RWPE2 (cell line): Measurements from ENCODE around the gene MMP7.
A peak's percentile ranks its signal among the peaks of the same experiment; 100 is the strongest.

Experiments used
- ATAC-seq: fragments of 200-7000 bp; cut with Tn5 transposase; 3 replicates; pipeline ENCODE4 v1.9.1; 2021; ENCODE audit warnings: low read depth
- DNase-seq: peaks from one replicate; pipeline ENCODE4 v3.0.0-alpha.2; 2020; ENCODE audit warnings: low spot score
- H3K27ac ChIP-seq: fragments of 450-650 bp; 2 replicates; pipeline ENCODE4 v1.5.1; 2017; ENCODE audit warnings: mild to moderate bottlenecking; ENCODE audit not compliant: poor library complexity, severe bottlenecking
- H3K27me3 ChIP-seq: fragments of 250-450 bp; sonication (Bioruptor Pico); 2 replicates; pipeline ENCODE4 v1.5.1; 2021; ENCODE audit warnings: mild to moderate bottlenecking, moderate library complexity; ENCODE audit not compliant: insufficient read depth, poor library complexity, severe bottlenecking
- H3K36me3 ChIP-seq: fragments of 250-450 bp; sonication (Bioruptor Pico); 2 replicates; pipeline ENCODE4 v1.5.1; 2020; ENCODE audit warnings: low read depth, mild to moderate bottlenecking, moderate library complexity
- H3K4me1 ChIP-seq: fragments of 250-450 bp; sonication (Bioruptor Pico); 2 replicates; pipeline ENCODE4 v1.5.1; 2021; ENCODE audit warnings: mild to moderate bottlenecking, moderate library complexity; ENCODE audit not compliant: insufficient read depth, poor library complexity, severe bottlenecking
- H3K4me3 ChIP-seq: fragments of 250-450 bp; sonication (Bioruptor Pico); 2 replicates; pipeline ENCODE4 v1.5.1; 2021; ENCODE audit warnings: mild to moderate bottlenecking, moderate library complexity; ENCODE audit not compliant: severe bottlenecking
- H3K9me3 ChIP-seq: fragments of 250-450 bp; sonication (Bioruptor Pico); 2 replicates; pipeline ENCODE4 v1.5.1; 2021; ENCODE audit warnings: mild to moderate bottlenecking, moderate library complexity; ENCODE audit not compliant: severe bottlenecking
- CTCF ChIP-seq: fragments of 450-650 bp; IDR thresholded peaks from one replicate; pipeline ENCODE4 v1.5.1; 2017; ENCODE audit warnings: mild to moderate bottlenecking, moderate library complexity; ENCODE audit not compliant: poor library complexity, severe bottlenecking

Gene MMP7

DNA sequence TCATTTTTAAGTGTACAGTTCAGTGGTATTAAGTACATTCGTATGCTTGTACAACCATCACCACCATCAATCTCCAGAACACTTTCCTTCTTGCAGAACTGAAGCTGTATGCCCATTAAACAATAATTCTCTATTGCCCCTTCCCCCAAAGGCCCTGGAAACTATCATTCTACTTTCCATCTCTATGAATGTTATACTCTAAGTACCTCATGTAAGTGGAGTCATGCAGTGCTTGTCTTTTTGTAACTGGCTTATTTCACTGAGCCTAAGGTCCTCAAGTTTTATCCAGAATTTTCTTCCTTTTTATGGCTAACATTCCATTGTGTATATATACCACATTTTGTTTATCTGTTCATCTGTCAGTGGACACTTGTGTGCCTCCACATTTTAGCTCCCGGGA is 29.7 kb downstream of the MMP7 start:
- Histone ChIP-seq H3K4me3 (no peak overlapping the region), H3K4me1 (no peaks in the 10 kb centered on the region), H3K27ac (no peak overlapping the region), H3K36me3 (no peaks in the 10 kb centered on the region), H3K27me3 (no peaks in the 10 kb centered on the region), H3K9me3 (no peaks in the 10 kb centered on the region)
- ATAC-seq (no peak), DNase-seq (no peak)
- TF ChIP-seq CTCF, result no peak

GRCh38 chr11:102499931-102500330 is 30.6 kb downstream of the MMP7 start:
- TF ChIP-seq CTCF, result no peak
- Histone ChIP-seq H3K4me1 (peaks cover 2% of the 10 kb centered on the region), H3K4me3 (no peak overlapping the region), H3K9me3 (no peaks in the 10 kb centered on the region), H3K27me3 (no peaks in the 10 kb centered on the region), H3K27ac (no peak overlapping the region), H3K36me3 (no peaks in the 10 kb centered on the region)
- DNase-seq (no peak), ATAC-seq (no peak)

DNA sequence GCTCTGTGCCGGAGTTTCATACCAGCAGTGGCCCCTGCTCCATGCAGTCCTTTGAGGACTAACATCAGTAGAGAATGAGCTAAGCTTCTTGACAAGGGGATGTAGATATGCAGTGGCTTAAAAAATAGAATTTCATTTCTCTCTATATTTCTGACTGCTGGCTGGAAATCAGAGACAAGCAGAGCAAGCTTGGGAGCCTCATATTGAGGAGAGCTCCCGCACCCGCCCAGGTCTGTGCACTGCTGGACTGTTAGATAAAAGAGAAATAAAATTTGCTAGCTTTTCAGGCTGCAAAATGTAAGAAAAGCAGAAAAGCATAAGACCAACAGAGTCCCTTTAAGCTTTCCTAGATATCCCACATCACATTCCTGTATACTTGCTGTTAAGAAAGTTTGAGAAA is 31.4 kb downstream of the MMP7 start:
- TF ChIP-seq CTCF, result no peak
- H3K4me1 ChIP-seq, result peaks cover 10% of the 10 kb centered on the region
- H3K4me3 ChIP-seq, result no peak overlapping the region

DNA sequence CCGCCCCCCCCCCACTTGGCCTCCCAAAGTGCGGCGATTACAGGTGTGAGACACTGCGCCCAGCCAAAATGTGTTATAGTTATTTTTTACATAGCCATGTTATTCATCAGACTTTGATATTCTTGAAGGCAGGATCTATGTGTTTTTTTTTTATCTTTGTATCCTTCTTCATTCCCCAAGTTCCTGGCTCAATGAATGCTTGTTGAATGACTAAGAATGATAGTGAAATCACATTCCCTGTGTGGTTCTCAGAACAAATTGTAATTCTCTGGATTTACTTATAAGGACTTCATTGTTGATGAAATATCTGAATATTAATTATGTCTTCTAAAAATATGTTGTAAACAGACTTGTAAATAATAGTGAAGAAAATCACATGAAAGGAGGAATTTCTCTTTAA is 33.5 kb downstream of the MMP7 start:
- no peak for TF ChIP-seq CTCF
- ATAC-seq, result no peak
- H3K36me3 ChIP-seq, result no peaks in the 10 kb centered on the region
- no peak for DNase-seq
- no peaks in the 10 kb centered on the region for H3K9me3 ChIP-seq
- H3K27ac ChIP-seq, result no peak overlapping the region
- H3K27me3 ChIP-seq, result no peaks in the 10 kb centered on the region
- H3K4me3 ChIP-seq, result no peak overlapping the region
- peaks cover 15% of the 10 kb centered on the region for H3K4me1 ChIP-seq

More for the DNA sequence above, 31.4 kb downstream of the MMP7 start:
- Histone ChIP-seq H3K27ac (no peak overlapping the region), H3K27me3 (no peaks in the 10 kb centered on the region), H3K9me3 (no peaks in the 10 kb centered on the region), H3K36me3 (no peaks in the 10 kb centered on the region)
- no peak for DNase-seq
- ATAC-seq, result no peak

GRCh38 chr11:102495161-102496042 is 35.1 kb downstream of the MMP7 start:
- peak; percentile 60; the same call in 2 of the 3 replicates for ATAC-seq
- Histone ChIP-seq H3K4me3 (no peak overlapping the region), H3K9me3 (no peaks in the 10 kb centered on the region), H3K36me3 (no peaks in the 10 kb centered on the region), H3K27me3 (no peaks in the 10 kb centered on the region), H3K27ac (no peak overlapping the region), H3K4me1 (peaks cover 15% of the 10 kb centered on the region)
- DNase-seq, result no peak
- peak; percentile 81 for TF ChIP-seq CTCF
